ENCODE data around the gene C5orf47. TPM values are rescaled to one million over a fixed set of nuclear protein-coding genes. Genes with fewer than 3 reads are reported as not detected.
A peak's percentile ranks its signal among the peaks of the same experiment; 100 is the strongest.

The C5orf47 gene, protein sequence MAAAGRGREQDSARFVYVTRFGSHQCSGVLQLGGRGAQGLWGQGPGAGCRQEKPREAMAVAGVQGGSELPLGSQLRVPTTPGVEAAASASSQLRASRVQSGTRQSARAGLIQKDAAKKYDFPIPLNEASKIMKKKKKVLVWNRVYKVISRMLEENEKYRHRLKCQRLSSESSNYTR
- total RNA-seq (2013; cell fraction: nucleolus; rRNA removed) = not detected in 2 replicates
- not detected in 2 replicates for total RNA-seq (2014; rRNA removed)
- not detected in 2 replicates for total RNA-seq (2014; rRNA removed; fragmentation: Illumina TruSeq; extraction: Trizol)
- total RNA-seq (2021) = not detected in 2 replicates
- not detected for polyA plus RNA-seq (2011; ENCODE audit: low read depth)
- not detected in 2 replicates for polyA plus RNA-seq (2011; rRNA removed)
- not detected in 2 replicates for polyA plus RNA-seq (2011; cell fraction: cytosol; rRNA removed)
- 0.09 TPM in 1 of 2 replicates, not detected in the other for polyA plus RNA-seq (2011; cell fraction: nucleus; rRNA removed)
- not detected in 2 replicates for polyA plus RNA-seq (2012)
- not detected in 2 replicates for polyA plus RNA-seq (2014; fragmentation: Illumina TruSeq; extraction: Trizol)
- polyA plus RNA-seq (2014; fragmentation: Nextera tagmentation; extraction: Ambion mirVana) = under 1 TPM in 1 of 2 experiments, not detected in 1; 0.04 TPM
- polyA plus RNA-seq (2014; rRNA removed) = not detected in 2 replicates
- not detected for polyA plus RNA-seq (2016; fragmentation: Nextera tagmentation; extraction: Ambion mirVana)
- polyA minus RNA-seq (2011; rRNA and poly(A)+ RNA removed) = not detected in 2 replicates
- not detected in 2 replicates for polyA minus RNA-seq (2011; cell fraction: cytosol; rRNA and poly(A)+ RNA removed)
- not detected in 2 replicates for polyA minus RNA-seq (2011; cell fraction: nucleus; rRNA and poly(A)+ RNA removed)
- Bru-seq, nascent RNA = percentile 25 among the genes with signal in this experiment
- BruChase-seq, experiment 1, labeled RNA remaining after a 6-hour chase = percentile 51 among the genes with signal in this experiment
- percentile 52 among the genes with signal in this experiment for BruChase-seq, experiment 2, labeled RNA remaining after a 2-hour chase
- long read RNA-seq, experiment 1 = 0 reads
- long read RNA-seq, experiment 2 = 0 reads

DNA sequence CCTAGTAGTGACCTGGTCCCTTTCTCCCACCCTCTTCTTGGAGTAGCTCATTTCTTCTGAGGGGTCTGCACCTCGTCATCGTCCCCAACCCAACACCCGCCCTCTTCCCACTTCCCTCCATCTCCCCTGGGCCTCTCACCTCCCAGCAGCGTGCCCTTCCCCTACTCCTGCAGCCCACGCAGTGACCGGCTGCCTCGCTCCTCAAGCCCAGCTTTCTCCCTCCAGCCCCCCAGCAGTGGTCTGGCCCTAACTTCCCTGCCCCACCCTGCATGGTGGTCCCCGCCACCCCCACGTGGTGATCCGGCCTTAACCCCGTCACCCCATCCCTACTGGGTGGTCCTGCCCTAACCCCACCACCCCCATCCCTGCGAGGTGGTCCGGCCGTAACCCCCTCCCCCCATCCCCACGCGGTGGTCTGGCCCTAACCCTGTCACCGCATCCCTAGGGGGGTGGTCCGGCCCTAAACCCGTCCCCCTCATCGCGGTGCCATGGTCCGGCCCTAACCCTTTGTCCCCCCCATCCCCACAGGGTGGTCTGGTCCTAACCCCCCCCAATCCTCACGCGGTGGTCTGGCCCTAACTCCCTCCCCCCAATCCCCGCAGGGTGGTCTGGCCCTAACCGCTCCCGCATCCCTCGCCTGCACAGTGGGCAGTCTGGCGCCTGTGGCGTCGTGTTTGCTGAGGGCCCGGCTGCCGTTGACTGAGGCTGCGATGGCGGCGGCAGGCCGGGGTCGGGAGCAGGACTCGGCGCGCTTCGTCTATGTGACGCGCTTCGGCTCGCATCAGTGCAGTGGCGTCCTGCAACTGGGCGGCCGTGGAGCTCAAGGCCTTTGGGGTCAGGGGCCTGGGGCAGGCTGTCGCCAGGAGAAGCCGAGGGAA, at the start of gene C5orf47:
Gene C5orf47, plus strand, starts transcription at position 617 of the 878 bp plus-strand sequence. Its CDS starts 94 bp downstream, at position 711.
- Histone ChIP-seq H2AFZ (ENCODE audit: control insufficient read depth, low read depth, low read length) (no peak within 1 kb of the TSS), H3K4me2 (ENCODE audit: control insufficient read depth, insufficient read depth) (no peak within 1 kb of the TSS), H3K4me1 (ENCODE audit: control insufficient read depth, insufficient read depth, low read length) (no peaks in the 10 kb centered on the region), H3K27me3 (replicated peaks in 1 of 2; ENCODE audit: control insufficient read depth in 2 of 2, insufficient read depth in 2 of 2, low read length in 1 of 2) (no peaks in the 10 kb centered on the region; a peak in 1 of 4 replicates), H3K4me3 (no peak within 1 kb of the TSS), H3K79me2 (ENCODE audit: control insufficient read depth, insufficient read depth, low read length) (no peaks in the 10 kb centered on the region), H3K9me3 (replicated peaks; ENCODE audit: control insufficient read depth, insufficient read depth, low read length) (no peaks in the 10 kb centered on the region), H3K9ac (ENCODE audit: control insufficient read depth, insufficient read depth, low read length) (no peak within 1 kb of the TSS), H3K27ac (ENCODE audit: control insufficient read depth, insufficient read depth) (no peak within 1 kb of the TSS), H4K20me1 (ENCODE audit: control insufficient read depth, insufficient read depth) (no peaks in the 10 kb centered on the region), H3K36me3 (ENCODE audit: control insufficient read depth in 2 of 2, insufficient read depth in 2 of 2, low read length in 1 of 2) (no peaks in the 10 kb centered on the region)
- in situ Hi-C loops (cut with MboI) (no loop called here), intact Hi-C loops (cut with micrococcal nuclease; ENCODE audit: unreplicated experiment) (no loop called here)
- ChIA-PET RAD21 (ENCODE audit: unreplicated experiment) (no interaction called here), POLR2A (no interaction called here), CTCF (no interaction called here), SMC1A (ENCODE audit: uncharacterized antibody, unreplicated experiment) (no interaction called here)
- FAIRE-seq (no peak), ATAC-seq (no peak), DNase-seq (ENCODE audit: low read depth, low spot score) (no peak)
- TF ChIP-seq, protein P1, sequence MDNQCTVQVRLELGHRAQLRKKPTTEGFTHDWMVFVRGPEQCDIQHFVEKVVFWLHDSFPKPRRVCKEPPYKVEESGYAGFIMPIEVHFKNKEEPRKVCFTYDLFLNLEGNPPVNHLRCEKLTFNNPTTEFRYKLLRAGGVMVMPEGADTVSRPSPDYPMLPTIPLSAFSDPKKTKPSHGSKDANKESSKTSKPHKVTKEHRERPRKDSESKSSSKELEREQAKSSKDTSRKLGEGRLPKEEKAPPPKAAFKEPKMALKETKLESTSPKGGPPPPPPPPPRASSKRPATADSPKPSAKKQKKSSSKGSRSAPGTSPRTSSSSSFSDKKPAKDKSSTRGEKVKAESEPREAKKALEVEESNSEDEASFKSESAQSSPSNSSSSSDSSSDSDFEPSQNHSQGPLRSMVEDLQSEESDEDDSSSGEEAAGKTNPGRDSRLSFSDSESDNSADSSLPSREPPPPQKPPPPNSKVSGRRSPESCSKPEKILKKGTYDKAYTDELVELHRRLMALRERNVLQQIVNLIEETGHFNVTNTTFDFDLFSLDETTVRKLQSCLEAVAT (IDR thresholded peaks at IDR 0.05) = no peak
- no peak for TF ChIP-seq TBL1XR1 (IDR thresholded peaks at IDR 0.05; ENCODE audit: low read depth, low read length)
- no peak for TF ChIP-seq SRF (IDR thresholded peaks at IDR 0.05; ENCODE audit: low read depth in 2 of 2, low read length in 2 of 2)
- no peak for TF ChIP-seq KDM1A (IDR thresholded peaks at IDR 0.05; ENCODE audit: borderline replicate concordance)
- TF ChIP-seq STAT1 (conservative IDR thresholded peaks at IDR 0.05) = no peak
- no peak for TF ChIP-seq PAX5 (IDR thresholded peaks at IDR 0.05; ENCODE audit: borderline replicate concordance, low read depth, low read length)
- TF ChIP-seq ATF7 (IDR thresholded peaks at IDR 0.05; ENCODE audit: low read depth) = no peak
- no peak for TF ChIP-seq SMC3 (IDR thresholded peaks at IDR 0.05; ENCODE audit: borderline replicate concordance, low read length)
- TF ChIP-seq FOXK2 (IDR thresholded peaks at IDR 0.05) = no peak
- TF ChIP-seq BMI1 (IDR thresholded peaks at IDR 0.05; ENCODE audit: borderline replicate concordance) = no peak
- TF ChIP-seq BACH1 (IDR thresholded peaks at IDR 0.05; ENCODE audit: borderline replicate concordance) = no peak
- TF ChIP-seq, protein P2, sequence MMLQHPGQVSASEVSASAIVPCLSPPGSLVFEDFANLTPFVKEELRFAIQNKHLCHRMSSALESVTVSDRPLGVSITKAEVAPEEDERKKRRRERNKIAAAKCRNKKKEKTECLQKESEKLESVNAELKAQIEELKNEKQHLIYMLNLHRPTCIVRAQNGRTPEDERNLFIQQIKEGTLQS (IDR thresholded peaks at IDR 0.05; ENCODE audit: borderline replicate concordance, extremely low read depth, low read depth, low read length) = no peak
- TF ChIP-seq, protein P3, sequence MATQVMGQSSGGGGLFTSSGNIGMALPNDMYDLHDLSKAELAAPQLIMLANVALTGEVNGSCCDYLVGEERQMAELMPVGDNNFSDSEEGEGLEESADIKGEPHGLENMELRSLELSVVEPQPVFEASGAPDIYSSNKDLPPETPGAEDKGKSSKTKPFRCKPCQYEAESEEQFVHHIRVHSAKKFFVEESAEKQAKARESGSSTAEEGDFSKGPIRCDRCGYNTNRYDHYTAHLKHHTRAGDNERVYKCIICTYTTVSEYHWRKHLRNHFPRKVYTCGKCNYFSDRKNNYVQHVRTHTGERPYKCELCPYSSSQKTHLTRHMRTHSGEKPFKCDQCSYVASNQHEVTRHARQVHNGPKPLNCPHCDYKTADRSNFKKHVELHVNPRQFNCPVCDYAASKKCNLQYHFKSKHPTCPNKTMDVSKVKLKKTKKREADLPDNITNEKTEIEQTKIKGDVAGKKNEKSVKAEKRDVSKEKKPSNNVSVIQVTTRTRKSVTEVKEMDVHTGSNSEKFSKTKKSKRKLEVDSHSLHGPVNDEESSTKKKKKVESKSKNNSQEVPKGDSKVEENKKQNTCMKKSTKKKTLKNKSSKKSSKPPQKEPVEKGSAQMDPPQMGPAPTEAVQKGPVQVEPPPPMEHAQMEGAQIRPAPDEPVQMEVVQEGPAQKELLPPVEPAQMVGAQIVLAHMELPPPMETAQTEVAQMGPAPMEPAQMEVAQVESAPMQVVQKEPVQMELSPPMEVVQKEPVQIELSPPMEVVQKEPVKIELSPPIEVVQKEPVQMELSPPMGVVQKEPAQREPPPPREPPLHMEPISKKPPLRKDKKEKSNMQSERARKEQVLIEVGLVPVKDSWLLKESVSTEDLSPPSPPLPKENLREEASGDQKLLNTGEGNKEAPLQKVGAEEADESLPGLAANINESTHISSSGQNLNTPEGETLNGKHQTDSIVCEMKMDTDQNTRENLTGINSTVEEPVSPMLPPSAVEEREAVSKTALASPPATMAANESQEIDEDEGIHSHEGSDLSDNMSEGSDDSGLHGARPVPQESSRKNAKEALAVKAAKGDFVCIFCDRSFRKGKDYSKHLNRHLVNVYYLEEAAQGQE (IDR thresholded peaks at IDR 0.05; ENCODE audit: low read depth, low read length) = no peak
- TF ChIP-seq MYC (IDR thresholded peaks at IDR 0.05; ENCODE audit: insufficient read depth, insufficient read length, insufficient replicate concordance, low read length, severe bottlenecking) = no peak
- 88% methylated on average over 26 of the region's 51 CpGs for whole genome bisulfite sequencing (ENCODE audit: insufficient coverage, insufficient replicate concordance, low lambda C conversion rate, missing lambda C conversion rate)
- BruUV-seq (replicated peaks) = no TSS peak

Data from GM12878 (cell line).